ENCODE data around the gene CRX.
A peak's percentile ranks its signal among the peaks of the same experiment; 100 is the strongest.
"Not testable (repeated sequence)": the region's sequence is repeated elsewhere in the genome, so short reads cannot be mapped to it uniquely, and the experiment has no call there.

Gene CRX

GRCh38 chr19:47860602-47861297, 39.0 kb downstream of the CRX start:
- no peak for DNase-seq
- TF ChIP-seq POLR2A (IDR thresholded peaks at IDR 0.05; ENCODE audit: low read length) (no peak), GATA1 (IDR thresholded peaks at IDR 0.05; ENCODE audit: low read depth, low read length) (no peak)

GRCh38 chr19:47861630-47862029, 39.9 kb downstream of the CRX start:
- no peak for DNase-seq
- TF ChIP-seq POLR2A (IDR thresholded peaks at IDR 0.05; ENCODE audit: low read length) (no peak), GATA1 (IDR thresholded peaks at IDR 0.05; ENCODE audit: low read depth, low read length) (no peak)

- TF ChIP-seq GATA1 (IDR thresholded peaks at IDR 0.05; ENCODE audit: low read depth, low read length) (no peak), POLR2A (IDR thresholded peaks at IDR 0.05; ENCODE audit: low read length) (no peak)
- peak; percentile 58 to 80 for DNase-seq
These were observed 41.8 kb downstream of the CRX start for GRCh38 chr19:47863514-47863936.

GRCh38 chr19:47865166-47865565, 43.4 kb downstream of the CRX start:
- DNase-seq = no peak
- no peak for TF ChIP-seq GATA1 (IDR thresholded peaks at IDR 0.05; ENCODE audit: low read depth, low read length)
- no peak for TF ChIP-seq POLR2A (IDR thresholded peaks at IDR 0.05; ENCODE audit: low read length)

- TF ChIP-seq POLR2A (IDR thresholded peaks at IDR 0.05; ENCODE audit: low read length) = no peak
- TF ChIP-seq GATA1 (IDR thresholded peaks at IDR 0.05; ENCODE audit: low read depth, low read length) = no peak
- no peak for DNase-seq
These were observed 57.2 kb downstream of the CRX start for GRCh38 chr19:47878906-47879305.

- DNase-seq = not testable (repeated sequence)
These were observed 57.6 kb downstream of the CRX start for GRCh38 chr19:47879385-47879784.

GRCh38 chr19:47881757-47882156, 60.0 kb downstream of the CRX start:
- DNase-seq = no peak
- no peak for TF ChIP-seq GATA1 (IDR thresholded peaks at IDR 0.05; ENCODE audit: low read depth, low read length)
- no peak for TF ChIP-seq POLR2A (IDR thresholded peaks at IDR 0.05; ENCODE audit: low read length)

GRCh38 chr19:47882890-47883289, 61.2 kb downstream of the CRX start:
- TF ChIP-seq GATA1 (IDR thresholded peaks at IDR 0.05; ENCODE audit: low read depth, low read length) (no peak), POLR2A (IDR thresholded peaks at IDR 0.05; ENCODE audit: low read length) (no peak)
- no peak for DNase-seq

GRCh38 chr19:47885067-47885463, 63.3 kb downstream of the CRX start:
- TF ChIP-seq POLR2A (IDR thresholded peaks at IDR 0.05; ENCODE audit: low read length) (no peak), GATA1 (IDR thresholded peaks at IDR 0.05; ENCODE audit: low read depth, low read length) (no peak)
- no peak for DNase-seq

- TF ChIP-seq GATA1 (IDR thresholded peaks at IDR 0.05; ENCODE audit: low read depth, low read length) (no peak), POLR2A (IDR thresholded peaks at IDR 0.05; ENCODE audit: low read length) (no peak)
These were observed 64.3 kb downstream of the CRX start, which contains the start of gene SULT2A1 for GRCh38 chr19:47886010-47886559. SULT2A1 (minus strand) TSS chr19:47886315; CDS start chr19:47886257, 58 bp downstream.

GRCh38 chr19:47890865-47891621, 69.3 kb downstream of the CRX start:
- DNase-seq = no peak
- no peak for TF ChIP-seq POLR2A (IDR thresholded peaks at IDR 0.05; ENCODE audit: low read length)
- no peak for TF ChIP-seq GATA1 (IDR thresholded peaks at IDR 0.05; ENCODE audit: low read depth, low read length)

More at GRCh38 chr19:47886010-47886559, 64.3 kb downstream of the CRX start, which contains the start of gene SULT2A1:
- DNase-seq = no peak

GRCh38 chr19:47891622-47891922, 69.8 kb downstream of the CRX start:
- DNase-seq = no peak
- TF ChIP-seq GATA1 (IDR thresholded peaks at IDR 0.05; ENCODE audit: low read depth, low read length) (no peak), POLR2A (IDR thresholded peaks at IDR 0.05; ENCODE audit: low read length) (no peak)

GRCh38 chr19:47891923-47892666, 70.4 kb downstream of the CRX start:
- peak; percentile 30 to 73 for DNase-seq
- no peak for TF ChIP-seq POLR2A (IDR thresholded peaks at IDR 0.05; ENCODE audit: low read length)
- TF ChIP-seq GATA1 (IDR thresholded peaks at IDR 0.05; ENCODE audit: low read depth, low read length) = peak; percentile 73

Measured in erythroblast (primary cell).